Esophagus squamous epithelium (tissue), 5 donors: ENCODE results near the gene TBC1D14. TPM values are rescaled to one million over a fixed set of nuclear protein-coding genes. Genes with fewer than 3 reads are reported as not detected.

ENCODE experiments used
- DNase-seq: peaks from one replicate; lab custom pipeline; 2025; lab: John Stamatoyannopoulos, UW
- H3K27ac ChIP-seq, 4 donors: fragments of 200-600 bp; sonication (generic); one replicate each; pipeline ENCODE4 v1.5.1; 2016 to 2019; ENCODE audit warnings: mild to moderate bottlenecking in 1 of 4
- H3K27me3 ChIP-seq, 4 donors: fragments of 200-600 bp; sonication (generic); 1 replicate in 3 of 4; 2 replicates in 1 of 4; pipeline versions ENCODE4 v1.5.1 to v1.6.0; 2017 to 2021; ENCODE audit warnings: antibody characterized with exemption in 1 of 4
- H3K36me3 ChIP-seq, 3 donors: fragments of 200-600 bp; sonication (generic); one replicate each; pipeline ENCODE4 v1.5.1; 2016 to 2019
- H3K4me1 ChIP-seq, 3 donors: fragments of 200-600 bp; sonication (generic); one replicate each; pipeline ENCODE4 v1.5.1; 2017 to 2019
- H3K4me3 ChIP-seq, 4 donors: fragments of 200-600 bp; sonication (generic); 1 replicate in 3 of 4; 2 replicates in 1 of 4; pipeline ENCODE4 v1.5.1; 2016 to 2019; ENCODE audit warnings: mild to moderate bottlenecking in 2 of 4, moderate library complexity in 1 of 4
- H3K9me3 ChIP-seq, 3 donors: fragments of 200-600 bp; sonication (generic); one replicate each; pipeline ENCODE4 v1.5.1; 2016 to 2019
- POLR2A ChIP-seq, 4 donors: fragments of 450-650 bp; IDR thresholded peaks; one replicate each; pipeline ENCODE4 v1.6.1; 2017; ENCODE audit warnings: antibody characterized with exemption in 4 of 4, mild to moderate bottlenecking in 4 of 4, moderate library complexity in 3 of 4
- WGBS, 2 donors: methylation state at CpG; one replicate each; pipeline ENCODE4 v1.1.5; 2018; 5-methylcytosine and 5-hydroxymethylcytosine counted together
- intact Hi-C: fragments of 100-400 bp; cut with DNase I; formaldehyde crosslinking; loops from one replicate; pipeline ENCODE4 v1.15.0; 2022
- total RNA-seq, 4 donors: library from RNA; depleted of rRNA; stranded (reverse); fragments of >200 nt; gene quantifications; one replicate each; pipeline ENCODE4 v1.1.0, GENCODE V29; 2016
- TF ChIP-seq, protein P1 (sequence below), 6 experiments: fragments of 450-650 bp in 4 of 6; fragments of 200-600 bp in 2 of 6; sonication (generic) in 2 of 6; IDR thresholded peaks; one replicate each; pipeline ENCODE4 v1.5.1; 2016 to 2019; ENCODE audit warnings: antibody characterized with exemption in 6 of 6, mild to moderate bottlenecking in 4 of 6, moderate library complexity in 4 of 6
- donor health status: DM: yes; HTN: yes; CAD: no.

TBC1D14 gene
- total RNA-seq, 4 donors from 2014 or later = 28.2 to 50.4 (median 42.1) TPM

DNA sequence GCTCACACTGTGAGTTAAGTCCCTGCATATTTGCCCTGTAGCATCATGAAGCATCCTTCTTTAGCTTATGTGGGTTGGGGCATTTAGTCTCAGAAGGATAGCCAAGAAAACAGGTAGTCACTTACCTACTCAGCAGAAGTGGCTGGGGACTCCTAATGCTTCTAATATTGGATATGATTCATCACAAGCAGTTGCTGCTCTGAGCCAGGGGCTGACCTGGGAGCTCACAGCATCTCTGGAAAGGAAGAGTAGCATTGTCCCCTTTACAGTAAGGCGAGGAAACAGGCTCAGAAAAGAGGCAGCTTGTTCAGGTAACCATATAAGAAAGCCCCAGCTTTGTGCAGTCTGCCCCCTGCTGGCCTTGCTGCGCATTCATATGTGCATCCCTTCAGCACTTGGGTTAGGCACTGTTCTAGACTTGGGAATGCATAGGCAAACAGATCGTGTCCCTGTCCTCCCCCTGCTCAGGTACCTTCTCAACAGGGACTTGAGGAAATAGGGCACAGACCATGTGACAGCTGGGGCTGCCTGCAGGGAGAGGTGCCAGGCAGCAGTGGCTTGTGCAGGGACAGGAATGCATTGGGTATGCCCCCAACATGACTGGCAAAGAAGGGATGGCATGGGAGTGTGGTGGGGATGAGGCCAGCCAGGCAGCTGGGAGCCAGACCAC, 35.7 kb upstream of the TBC1D14 start:
- no peak overlapping the region for H3K27ac ChIP-seq
- H3K27me3 ChIP-seq = no peaks in the 10 kb centered on the region
- intact Hi-C loops = loop anchor here (5.0 kb wide), 2 partner anchors 92 to 152 kb away; partner anchors contain the start of gene KIAA0232
- H3K4me3 ChIP-seq = no peak overlapping the region
- no peak for DNase-seq
- WGBS, 2 donors = 36 to 57% methylated on average over 1 to 3 of the region's 3 CpGs
- no peak for TF ChIP-seq POLR2A (IDR thresholded peaks at IDR 0.05)
- TF ChIP-seq, protein P1, sequence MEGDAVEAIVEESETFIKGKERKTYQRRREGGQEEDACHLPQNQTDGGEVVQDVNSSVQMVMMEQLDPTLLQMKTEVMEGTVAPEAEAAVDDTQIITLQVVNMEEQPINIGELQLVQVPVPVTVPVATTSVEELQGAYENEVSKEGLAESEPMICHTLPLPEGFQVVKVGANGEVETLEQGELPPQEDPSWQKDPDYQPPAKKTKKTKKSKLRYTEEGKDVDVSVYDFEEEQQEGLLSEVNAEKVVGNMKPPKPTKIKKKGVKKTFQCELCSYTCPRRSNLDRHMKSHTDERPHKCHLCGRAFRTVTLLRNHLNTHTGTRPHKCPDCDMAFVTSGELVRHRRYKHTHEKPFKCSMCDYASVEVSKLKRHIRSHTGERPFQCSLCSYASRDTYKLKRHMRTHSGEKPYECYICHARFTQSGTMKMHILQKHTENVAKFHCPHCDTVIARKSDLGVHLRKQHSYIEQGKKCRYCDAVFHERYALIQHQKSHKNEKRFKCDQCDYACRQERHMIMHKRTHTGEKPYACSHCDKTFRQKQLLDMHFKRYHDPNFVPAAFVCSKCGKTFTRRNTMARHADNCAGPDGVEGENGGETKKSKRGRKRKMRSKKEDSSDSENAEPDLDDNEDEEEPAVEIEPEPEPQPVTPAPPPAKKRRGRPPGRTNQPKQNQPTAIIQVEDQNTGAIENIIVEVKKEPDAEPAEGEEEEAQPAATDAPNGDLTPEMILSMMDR (IDR thresholded peaks at IDR 0.05) = peak; percentile 46 to 87 (median 81)
- H3K9me3 ChIP-seq = no peaks in the 10 kb centered on the region
- H3K4me1 ChIP-seq = peaks cover 6 to 62% (median 9%) of the 10 kb centered on the region in 3 donors
- H3K36me3 ChIP-seq = peaks cover 14 to 96% (median 33%) of the 10 kb centered on the region in 3 donors

- Histone ChIP-seq H3K27me3 (no peaks in the 10 kb centered on the region), H3K36me3 (peaks cover 19 to 95% (median 33%) of the 10 kb centered on the region in 3 donors), H3K4me1 (peaks cover 6 to 53% (median 9%) of the 10 kb centered on the region in 3 donors), H3K27ac (peak overlapping the region in 2 of 4 donors; percentile 11 to 38), H3K9me3 (no peaks in the 10 kb centered on the region), H3K4me3 (no peak overlapping the region)
- no peak for DNase-seq
- no peak for TF ChIP-seq POLR2A (IDR thresholded peaks at IDR 0.05)
- TF ChIP-seq, protein P1 (IDR thresholded peaks at IDR 0.05) = no peak
- intact Hi-C loops = loop anchor here (5.0 kb wide), 2 partner anchors 93 to 153 kb away; partner anchors contain the start of gene KIAA0232
- WGBS, 2 donors = 76 to 78% methylated on average over 4 of the region's 4 CpGs
These were observed 34.6 kb upstream of the TBC1D14 start for GRCh38 chr4:6874981-6875380.

- Histone ChIP-seq H3K9me3 (no peaks in the 10 kb centered on the region), H3K4me1 (peaks cover 6 to 49% (median 9%) of the 10 kb centered on the region in 3 donors), H3K27ac (peak overlapping the region in 2 of 4 donors; percentile 11 to 38), H3K27me3 (no peaks in the 10 kb centered on the region), H3K36me3 (peaks cover 19 to 97% (median 33%) of the 10 kb centered on the region in 3 donors), H3K4me3 (no peak overlapping the region)
- WGBS, 2 donors = 42% methylated on average over 3 of the region's 4 CpGs; no CpG with 5 or more reads in 1 of the 2 donors
- intact Hi-C loops = no loop called here
- TF ChIP-seq, protein P1 (IDR thresholded peaks at IDR 0.05) = no peak
- no peak for TF ChIP-seq POLR2A (IDR thresholded peaks at IDR 0.05)
- DNase-seq = no peak
These were observed 34.2 kb upstream of the TBC1D14 start for GRCh38 chr4:6875431-6875831.

DNA sequence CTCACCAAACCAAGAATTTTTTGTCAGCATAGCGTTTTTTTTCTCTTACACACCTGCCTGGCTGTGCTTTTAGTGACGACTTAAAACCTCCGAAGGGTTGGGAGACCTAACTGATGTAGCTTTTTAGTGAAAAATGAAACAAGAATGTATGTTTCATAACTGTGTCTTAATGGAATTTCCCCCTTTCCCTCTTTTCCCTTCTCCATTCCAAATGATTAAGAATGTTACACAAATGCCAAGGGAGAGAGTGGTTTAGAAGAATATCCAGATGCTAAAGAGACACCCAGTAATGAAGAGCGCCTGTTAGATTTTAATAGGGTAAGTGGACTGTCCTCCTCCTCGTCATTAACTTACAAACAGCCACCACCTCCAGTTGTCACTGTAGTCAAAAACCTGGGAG, 33.2 kb upstream of the TBC1D14 start:
- intact Hi-C loops = no loop called here
- no peaks in the 10 kb centered on the region for H3K9me3 ChIP-seq
- TF ChIP-seq, protein P1 (IDR thresholded peaks at IDR 0.05) = no peak
- TF ChIP-seq POLR2A (IDR thresholded peaks at IDR 0.05) = no peak
- H3K36me3 ChIP-seq = peaks cover 23 to 97% (median 38%) of the 10 kb centered on the region in 3 donors
- no peaks in the 10 kb centered on the region for H3K27me3 ChIP-seq
- H3K4me1 ChIP-seq = peaks cover 6 to 49% (median 9%) of the 10 kb centered on the region in 3 donors
- peak overlapping the region in 2 of 4 donors; percentile 3 to 38 for H3K27ac ChIP-seq
- H3K4me3 ChIP-seq = no peak overlapping the region
- WGBS, 2 donors = 85 to 94% methylated on average over 5 of the region's 5 CpGs
- DNase-seq = no peak

GRCh38 chr4:6877067-6877466, 32.6 kb upstream of the TBC1D14 start:
- no peaks in the 10 kb centered on the region for H3K27me3 ChIP-seq
- H3K4me1 ChIP-seq = peaks cover 6 to 49% (median 9%) of the 10 kb centered on the region in 3 donors
- DNase-seq = no peak
- H3K36me3 ChIP-seq = peaks cover 23 to 97% (median 42%) of the 10 kb centered on the region in 3 donors
- intact Hi-C loops = no loop called here
- TF ChIP-seq POLR2A (IDR thresholded peaks at IDR 0.05) = no peak
- TF ChIP-seq, protein P1 (IDR thresholded peaks at IDR 0.05) = no peak
- no peak overlapping the region for H3K4me3 ChIP-seq
- 78 to 89% methylated on average over 13 to 14 of the region's 14 CpGs for WGBS, 2 donors
- H3K27ac ChIP-seq = peak overlapping the region in 1 of 4 donors; percentile 13
- H3K9me3 ChIP-seq = no peaks in the 10 kb centered on the region
